Immature natural killer cell (primary cell): Measurements from ENCODE around the gene DYDC2. TPM values are rescaled to one million over a fixed set of nuclear protein-coding genes. Genes with fewer than 3 reads are reported as not detected.
"Not testable (repeated sequence)": the region's sequence is repeated elsewhere in the genome, so short reads cannot be mapped to it uniquely, and the experiment has no call there.

ENCODE experiments used
- DNase-seq, 3 donors: peaks; one replicate each; pipeline ENCODE4 v3.0.0; 2022; ENCODE audit warnings: mixed read lengths in 1 of 3
- H3K27ac Mint-ChIP-seq, 6 donors: one replicate each; pipeline ENCODE4 v1.8.0; 2020; ENCODE audit warnings: mixed read lengths in 6 of 6, mild to moderate bottlenecking in 5 of 6, inconsistent platforms in 4 of 6, moderate library complexity in 3 of 6
- H3K27me3 Mint-ChIP-seq, 3 donors: one replicate each; pipeline ENCODE4 v1.8.0; 2020 to 2021; ENCODE audit warnings: low read depth in 3 of 3, mild to moderate bottlenecking in 3 of 3, mixed read lengths in 3 of 3, moderate library complexity in 3 of 3, inconsistent platforms in 1 of 3
- H3K36me3 Mint-ChIP-seq, 3 donors: one replicate each; pipeline ENCODE4 v1.8.0; 2020; ENCODE audit warnings: mixed read lengths in 3 of 3, inconsistent platforms in 2 of 3, mild to moderate bottlenecking in 2 of 3
- H3K4me1 Mint-ChIP-seq, 2 donors: one replicate each; pipeline ENCODE4 v1.8.0; 2020; ENCODE audit warnings: inconsistent platforms in 2 of 2, mild to moderate bottlenecking in 2 of 2, mixed read lengths in 2 of 2, moderate library complexity in 1 of 2
- H3K4me3 Mint-ChIP-seq, 5 donors: one replicate each; pipeline ENCODE4 v1.8.0; 2020; ENCODE audit warnings: mild to moderate bottlenecking in 5 of 5, mixed read lengths in 5 of 5, inconsistent platforms in 3 of 5, moderate library complexity in 3 of 5
- H3K9me3 Mint-ChIP-seq, 6 donors: one replicate each; pipeline ENCODE4 v1.8.0; 2020; ENCODE audit warnings: mild to moderate bottlenecking in 6 of 6, mixed read lengths in 6 of 6, inconsistent platforms in 4 of 6, moderate library complexity in 3 of 6
- polyA plus RNA-seq, 3 donors: library from polyadenylated mRNA; unstranded; fragments of 300-500 nt; fragmentation: Illumina TruSeq; gene quantifications; one replicate each; pipeline ENCODE4 v1.2.3, GENCODE V29; 2021

Gene DYDC2
- polyA plus RNA-seq, 3 donors from 2014 or later = not detected

- Mint-ChIP-seq H3K36me3 (no peaks in the 10 kb centered on the region), H3K27me3 (peaks cover 0 to 2% (median 0%) of the 10 kb centered on the region in 3 donors), H3K9me3 (no peaks in the 10 kb centered on the region), H3K4me3 (no peak overlapping the region), H3K27ac (no peak overlapping the region), H3K4me1 (no peaks in the 10 kb centered on the region)
- DNase-seq = no peak
These were observed 11.7 kb upstream of the DYDC2 start for GRCh38 chr10:80344912-80345311.

- Mint-ChIP-seq H3K4me1 (peaks cover 0 to under 1% of the 10 kb centered on the region in 2 donors), H3K4me3 (no peak overlapping the region), H3K27ac (no peak overlapping the region), H3K9me3 (no peaks in the 10 kb centered on the region), H3K27me3 (peaks cover 0 to 5% (median under 1%) of the 10 kb centered on the region in 3 donors), H3K36me3 (no peaks in the 10 kb centered on the region)
- no peak for DNase-seq
These were observed 6.3 kb upstream of the DYDC2 start for GRCh38 chr10:80350251-80350650.

- no peak for DNase-seq
- Mint-ChIP-seq H3K9me3 (no peaks in the 10 kb centered on the region), H3K27me3 (peaks cover 4 to 7% (median 7%) of the 10 kb centered on the region in 3 donors), H3K36me3 (no peaks in the 10 kb centered on the region), H3K27ac (no peak overlapping the region), H3K4me1 (peaks cover 3 to 10% of the 10 kb centered on the region in 2 donors), H3K4me3 (no peak overlapping the region)
These were observed 5.4 kb upstream of the DYDC2 start for GRCh38 chr10:80351220-80351619.

- H3K4me1 Mint-ChIP-seq = peaks cover 5 to 10% of the 10 kb centered on the region in 2 donors
These were observed 639 bp downstream of the DYDC2 start for GRCh38 chr10:80356989-80357850.

GRCh38 chr10:80357851-80358125, 1.2 kb downstream of the DYDC2 start:
- peak overlapping the region in 2 of 5 donors; percentile 1 to 40 for H3K4me3 Mint-ChIP-seq
- DNase-seq = no peak
- H3K36me3 Mint-ChIP-seq = no peaks in the 10 kb centered on the region
- H3K27ac Mint-ChIP-seq = peak overlapping the region in 1 of 6 donors; percentile 22
- peaks cover 11 to 13% (median 11%) of the 10 kb centered on the region in 3 donors for H3K27me3 Mint-ChIP-seq
- peaks cover 5 to 10% of the 10 kb centered on the region in 2 donors for H3K4me1 Mint-ChIP-seq
- no peaks in the 10 kb centered on the region for H3K9me3 Mint-ChIP-seq

More at GRCh38 chr10:80356989-80357850, 639 bp downstream of the DYDC2 start:
- Mint-ChIP-seq H3K27me3 (peaks cover 11 to 13% (median 11%) of the 10 kb centered on the region in 3 donors), H3K4me3 (peak overlapping the region in 4 of 5 donors; percentile 1 to 63 (median 43)), H3K27ac (no peak overlapping the region), H3K36me3 (no peaks in the 10 kb centered on the region), H3K9me3 (no peaks in the 10 kb centered on the region)
- DNase-seq = no peak

- not testable (repeated sequence) for H3K4me3 Mint-ChIP-seq, H3K4me1 Mint-ChIP-seq, H3K9me3 Mint-ChIP-seq, DNase-seq, H3K36me3 Mint-ChIP-seq, H3K27ac Mint-ChIP-seq
- H3K27me3 Mint-ChIP-seq = peaks cover 11 to 13% (median 11%) of the 10 kb centered on the region in 3 donors
These were observed 2.3 kb downstream of the DYDC2 start for GRCh38 chr10:80358925-80359324.

- DNase-seq = no peak
- H3K4me1 Mint-ChIP-seq = peaks cover 5 to 10% of the 10 kb centered on the region in 2 donors
- no peaks in the 10 kb centered on the region for H3K36me3 Mint-ChIP-seq
- H3K9me3 Mint-ChIP-seq = no peaks in the 10 kb centered on the region
- H3K27ac Mint-ChIP-seq = no peak overlapping the region
- H3K27me3 Mint-ChIP-seq = peaks cover 11% of the 10 kb centered on the region in 3 donors
- H3K4me3 Mint-ChIP-seq = no peak overlapping the region
These were observed 3.1 kb downstream of the DYDC2 start for GRCh38 chr10:80359644-80360043.

- H3K4me1 Mint-ChIP-seq = no peaks in the 10 kb centered on the region
- H3K27ac Mint-ChIP-seq = no peak overlapping the region
- peaks cover 0 to 30% (median 26%) of the 10 kb centered on the region in 6 donors for H3K9me3 Mint-ChIP-seq
- no peak overlapping the region for H3K4me3 Mint-ChIP-seq
- peaks cover 0 to 9% (median 6%) of the 10 kb centered on the region in 3 donors for H3K27me3 Mint-ChIP-seq
- DNase-seq = no peak
- peaks cover 0 to 12% (median 12%) of the 10 kb centered on the region in 3 donors for H3K36me3 Mint-ChIP-seq
These were observed 8.9 kb downstream of the DYDC2 start for GRCh38 chr10:80365510-80365909.

- Mint-ChIP-seq H3K9me3 (peaks cover 0 to 27% (median 22%) of the 10 kb centered on the region in 6 donors), H3K27ac (no peak overlapping the region), H3K4me3 (no peak overlapping the region), H3K27me3 (peaks cover 0 to 9% (median 5%) of the 10 kb centered on the region in 3 donors), H3K36me3 (peaks cover 0 to 12% (median 12%) of the 10 kb centered on the region in 3 donors), H3K4me1 (no peaks in the 10 kb centered on the region)
- no peak for DNase-seq
These were observed 14.9 kb downstream of the DYDC2 start for GRCh38 chr10:80371467-80371866.

- Mint-ChIP-seq H3K4me1 (no peaks in the 10 kb centered on the region), H3K27ac (no peak overlapping the region), H3K9me3 (peaks cover 0 to 14% (median 10%) of the 10 kb centered on the region in 6 donors), H3K36me3 (peaks cover 0 to 11% (median 4%) of the 10 kb centered on the region in 3 donors), H3K4me3 (no peak overlapping the region), H3K27me3 (peaks cover 0 to 6% (median 5%) of the 10 kb centered on the region in 3 donors)
- DNase-seq = no peak
These were observed 16.1 kb downstream of the DYDC2 start for GRCh38 chr10:80372675-80373074.

GRCh38 chr10:80373502-80373901, 16.9 kb downstream of the DYDC2 start:
- no peak overlapping the region for H3K27ac Mint-ChIP-seq
- no peak for DNase-seq
- H3K27me3 Mint-ChIP-seq = peaks cover 0 to 5% (median under 1%) of the 10 kb centered on the region in 3 donors
- H3K9me3 Mint-ChIP-seq = peaks cover 0 to 6% (median 4%) of the 10 kb centered on the region in 6 donors
- peaks cover 2 to 4% of the 10 kb centered on the region in 2 donors for H3K4me1 Mint-ChIP-seq
- H3K36me3 Mint-ChIP-seq = peaks cover 0 to 6% (median 0%) of the 10 kb centered on the region in 3 donors
- H3K4me3 Mint-ChIP-seq = no peak overlapping the region

- no peak overlapping the region for H3K4me3 Mint-ChIP-seq
- no peaks in the 10 kb centered on the region for H3K36me3 Mint-ChIP-seq
- no peaks in the 10 kb centered on the region for H3K9me3 Mint-ChIP-seq
- H3K27ac Mint-ChIP-seq = no peak overlapping the region
- no peak for DNase-seq
- peaks cover 2 to 10% of the 10 kb centered on the region in 2 donors for H3K4me1 Mint-ChIP-seq
- H3K27me3 Mint-ChIP-seq = no peaks in the 10 kb centered on the region
These were observed 23.1 kb downstream of the DYDC2 start for GRCh38 chr10:80379701-80380100.

GRCh38 chr10:80380185-80380584, 23.6 kb downstream of the DYDC2 start:
- Mint-ChIP-seq H3K9me3 (no peaks in the 10 kb centered on the region), H3K4me1 (peaks cover 2 to 10% of the 10 kb centered on the region in 2 donors), H3K4me3 (no peak overlapping the region), H3K36me3 (no peaks in the 10 kb centered on the region), H3K27me3 (no peaks in the 10 kb centered on the region), H3K27ac (no peak overlapping the region)
- no peak for DNase-seq

GRCh38 chr10:80382989-80383388, 26.4 kb downstream of the DYDC2 start:
- no peaks in the 10 kb centered on the region for H3K27me3 Mint-ChIP-seq
- no peaks in the 10 kb centered on the region for H3K9me3 Mint-ChIP-seq
- H3K4me1 Mint-ChIP-seq = peaks cover 2 to 10% of the 10 kb centered on the region in 2 donors
- H3K36me3 Mint-ChIP-seq = no peaks in the 10 kb centered on the region
- DNase-seq = peak; percentile 27 to 51 (median 29)
- no peak overlapping the region for H3K27ac Mint-ChIP-seq
- no peak overlapping the region for H3K4me3 Mint-ChIP-seq
